Tibial nerve (tissue), 4 donors: ENCODE measurements around the gene EFCAB8.

Experiments
- CTCF ChIP-seq, 5 experiments: fragments of 200-600 bp in 3 of 5; fragments of 450-650 bp in 2 of 5; sonication (generic) in 3 of 5; IDR thresholded peaks; one replicate each; pipeline ENCODE4 v1.5.1; 2016 to 2019; ENCODE audit warnings: antibody characterized with exemption in 5 of 5, mild to moderate bottlenecking in 3 of 5, moderate library complexity in 2 of 5
- EP300 ChIP-seq, 2 donors: sonication (generic); formaldehyde crosslinking; IDR thresholded peaks; one replicate each; pipeline ENCODE4 v1.6.1; 2017; ENCODE audit warnings: antibody characterized with exemption in 2 of 2, mild to moderate bottlenecking in 1 of 2
- POLR2A ChIP-seq, 2 donors: fragments of 450-650 bp; IDR thresholded peaks; one replicate each; pipeline ENCODE4 v1.6.1; 2017; ENCODE audit warnings: antibody characterized with exemption in 2 of 2, mild to moderate bottlenecking in 2 of 2, moderate library complexity in 2 of 2

DNA sequence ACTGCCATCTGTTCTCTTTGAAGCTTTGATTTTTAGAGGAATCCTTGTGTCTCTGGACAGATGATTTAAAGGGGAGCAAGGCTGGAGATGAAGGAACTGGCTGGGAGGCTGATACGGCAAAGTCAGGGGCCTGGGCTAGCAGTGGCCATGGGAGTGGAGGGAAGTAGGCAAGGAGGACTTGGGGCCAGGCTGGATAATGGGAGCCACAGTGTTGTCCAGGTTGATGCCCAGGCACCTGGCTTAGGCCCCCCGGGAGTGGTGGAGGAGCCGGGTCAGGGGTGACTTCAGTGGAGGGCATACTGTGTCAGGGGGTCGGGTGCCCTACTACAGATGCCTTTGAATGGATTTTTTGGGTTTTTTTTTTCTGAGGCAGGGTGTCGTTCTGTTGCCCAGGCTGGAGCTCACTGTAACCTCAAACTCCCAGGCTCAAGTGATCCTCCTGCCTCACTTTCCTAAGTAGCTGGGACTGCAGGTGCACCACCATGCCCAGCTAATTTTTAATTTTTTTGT is 45.0 kb downstream of the EFCAB8 start:
- TF ChIP-seq EP300 (IDR thresholded peaks at IDR 0.05) (no peak), CTCF (IDR thresholded peaks at IDR 0.05) (no peak), POLR2A (IDR thresholded peaks at IDR 0.05) (no peak)
